Liver (tissue), 9 donors: ENCODE measurements around the gene USP14. TPM values are rescaled to one million over a fixed set of nuclear protein-coding genes. Genes with fewer than 3 reads are reported as not detected.
"Not testable (repeated sequence)": the region's sequence is repeated elsewhere in the genome, so short reads cannot be mapped to it uniquely, and the experiment has no call there.

Experiments
- DNase-seq: peaks from one replicate; pipeline ENCODE4 v3.0.0-alpha.2; 2017; ENCODE audit warnings: low spot score
- H3K27ac ChIP-seq, 2 donors: one replicate each; pipeline ENCODE4 v1.7.0; 2013; ENCODE audit warnings: inconsistent platforms in 2 of 2, low read length in 2 of 2, control low read depth in 1 of 2, low read depth in 1 of 2, mild to moderate bottlenecking in 1 of 2
- H3K27me3 ChIP-seq, 4 donors: one replicate each; pipeline versions ENCODE4 v1.6.1 to v1.7.0; 2013; ENCODE audit warnings: low read length in 3 of 4, inconsistent platforms in 1 of 4, mild to moderate bottlenecking in 1 of 4, moderate library complexity in 1 of 4; ENCODE audit not compliant: control insufficient read depth in 4 of 4, insufficient read depth in 4 of 4
- H3K36me3 ChIP-seq, 4 donors: one replicate each; pipeline versions ENCODE4 v1.6.1 to v1.7.0; 2013; ENCODE audit warnings: low read length in 3 of 4, mild to moderate bottlenecking in 3 of 4, low read depth in 1 of 4, moderate library complexity in 1 of 4; ENCODE audit not compliant: control insufficient read depth in 4 of 4, insufficient read depth in 3 of 4
- H3K4me1 ChIP-seq, 4 donors: one replicate each; pipeline versions ENCODE4 v1.6.1 to v1.7.0; 2013; ENCODE audit warnings: low read length in 3 of 4, mild to moderate bottlenecking in 3 of 4, moderate library complexity in 1 of 4; ENCODE audit not compliant: control insufficient read depth in 4 of 4, insufficient read depth in 4 of 4
- H3K4me3 ChIP-seq, 3 donors: one replicate each; pipeline versions ENCODE4 v1.6.1 to v1.7.0; 2013; ENCODE audit warnings: low read length in 3 of 3, control low read depth in 1 of 3, low read depth in 1 of 3, mild to moderate bottlenecking in 1 of 3
- H3K9ac ChIP-seq, 2 donors: one replicate each; pipeline ENCODE4 v1.7.0; 2013; ENCODE audit warnings: low read length in 2 of 2, mild to moderate bottlenecking in 2 of 2, moderate library complexity in 2 of 2, control low read depth in 1 of 2, low read depth in 1 of 2
- H3K9me3 ChIP-seq, 4 donors: one replicate each; pipeline versions ENCODE4 v1.6.1 to v1.7.0; 2013; ENCODE audit warnings: low read length in 3 of 4; ENCODE audit not compliant: control insufficient read depth in 4 of 4
- FOXA1 ChIP-seq: IDR thresholded peaks from 2 replicates; pipeline ENCODE4 v1.6.1; 2016; ENCODE audit warnings: antibody characterized with exemption
- FOXA2 ChIP-seq: IDR thresholded peaks from 2 replicates; pipeline ENCODE4 v1.6.1; 2016; ENCODE audit warnings: antibody characterized with exemption
- HNF4A ChIP-seq, 2 donors: conservative IDR thresholded peaks; 2 replicates each; pipeline ENCODE4 v1.6.1; 2016; ENCODE audit warnings: antibody characterized with exemption in 2 of 2, mild to moderate bottlenecking in 2 of 2
- RAD21 ChIP-seq, 2 donors: IDR thresholded peaks; 2 replicates each; pipeline ENCODE4 v1.6.1; 2016; ENCODE audit warnings: antibody characterized with exemption in 2 of 2, mild to moderate bottlenecking in 2 of 2
- RXRA ChIP-seq, 2 donors: IDR thresholded peaks; 2 replicates each; pipeline ENCODE4 v1.6.1; 2017 to 2018; ENCODE audit warnings: antibody characterized with exemption in 2 of 2, mild to moderate bottlenecking in 1 of 2
- TAF1 ChIP-seq: conservative IDR thresholded peaks from 2 replicates; pipeline ENCODE4 v1.6.1; 2016; ENCODE audit warnings: antibody characterized with exemption, mild to moderate bottlenecking
- YY1 ChIP-seq: IDR thresholded peaks from 2 replicates; pipeline ENCODE4 v1.6.1; 2016; ENCODE audit warnings: antibody characterized with exemption, mild to moderate bottlenecking
- WGBS: extraction: QIAGEN DNeasy Blood & Tissue Kit; methylation state at CpG from one replicate; pipeline ENCODE4 v1.1.7; 2013; 5-methylcytosine and 5-hydroxymethylcytosine counted together
- polyA plus RNA-seq, 2 donors: library from polyadenylated mRNA; stranded (reverse) in 1 of 2; unstranded in 1 of 2; fragments of 200-250 nt in 1 of 2; fragments of >200 nt in 1 of 2; fragmentation: Nextera tagmentation in 1 of 2; extraction: Ambion mirVana in 1 of 2; gene quantifications; one replicate each; pipeline versions ENCODE4 v1.2.1 to v1.2.3, GENCODE V29; 2013 to 2015
- total RNA-seq, 2 donors: library from RNA; depleted of rRNA; stranded (reverse); fragments of >200 nt; gene quantifications; one replicate each; pipeline ENCODE4 v1.2.3, GENCODE V29; 2014
- TF ChIP-seq, protein P1 (sequence below): fragments of 150-350 bp; IDR thresholded peaks from 2 replicates; pipeline ENCODE4 v1.5.1; 2017; ENCODE audit warnings: improper control_type of control experiment, low read depth, low read length; ENCODE audit not compliant: missing input control
- TF ChIP-seq, protein P2 (sequence below): IDR thresholded peaks from 2 replicates; pipeline ENCODE4 v1.6.1; 2016; ENCODE audit warnings: antibody characterized with exemption
- TF ChIP-seq, protein P3 (sequence below): IDR thresholded peaks from 2 replicates; pipeline ENCODE4 v1.6.1; 2016; ENCODE audit warnings: antibody characterized with exemption, mild to moderate bottlenecking
- donor health status: healthy.
- donor health status: healthy.
- donor health status: healthy.
- donor health status: healthy.
- donor health status: healthy.

Gene USP14
- total and polyA plus RNA-seq, 4 donors = 16.2 to 28.3 (median 20.7) TPM

DNA sequence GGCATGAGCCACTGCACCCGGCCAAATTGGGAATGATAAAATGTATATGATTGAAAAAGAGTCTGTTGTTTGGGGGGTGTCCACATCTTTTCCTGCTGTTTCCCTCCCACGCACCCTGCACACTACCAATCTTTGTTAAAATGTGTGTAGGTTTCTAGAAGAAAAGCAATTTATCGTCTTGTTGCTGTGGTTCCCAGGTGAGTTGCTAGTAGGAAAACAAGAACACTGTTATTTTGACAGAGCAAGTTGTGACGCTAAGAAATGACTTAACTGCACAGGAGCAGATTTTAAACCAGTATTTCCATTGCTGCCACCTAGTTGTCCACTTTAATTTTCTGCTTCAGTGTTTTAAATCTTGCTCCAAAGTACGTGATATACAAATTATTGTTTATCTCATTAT lies 21.0 kb upstream of the USP14 start:
- no peak overlapping the region for H3K9ac ChIP-seq
- H3K36me3 ChIP-seq = no peaks in the 10 kb centered on the region
- H3K9me3 ChIP-seq = no peaks in the 10 kb centered on the region
- TF ChIP-seq, protein P1, sequence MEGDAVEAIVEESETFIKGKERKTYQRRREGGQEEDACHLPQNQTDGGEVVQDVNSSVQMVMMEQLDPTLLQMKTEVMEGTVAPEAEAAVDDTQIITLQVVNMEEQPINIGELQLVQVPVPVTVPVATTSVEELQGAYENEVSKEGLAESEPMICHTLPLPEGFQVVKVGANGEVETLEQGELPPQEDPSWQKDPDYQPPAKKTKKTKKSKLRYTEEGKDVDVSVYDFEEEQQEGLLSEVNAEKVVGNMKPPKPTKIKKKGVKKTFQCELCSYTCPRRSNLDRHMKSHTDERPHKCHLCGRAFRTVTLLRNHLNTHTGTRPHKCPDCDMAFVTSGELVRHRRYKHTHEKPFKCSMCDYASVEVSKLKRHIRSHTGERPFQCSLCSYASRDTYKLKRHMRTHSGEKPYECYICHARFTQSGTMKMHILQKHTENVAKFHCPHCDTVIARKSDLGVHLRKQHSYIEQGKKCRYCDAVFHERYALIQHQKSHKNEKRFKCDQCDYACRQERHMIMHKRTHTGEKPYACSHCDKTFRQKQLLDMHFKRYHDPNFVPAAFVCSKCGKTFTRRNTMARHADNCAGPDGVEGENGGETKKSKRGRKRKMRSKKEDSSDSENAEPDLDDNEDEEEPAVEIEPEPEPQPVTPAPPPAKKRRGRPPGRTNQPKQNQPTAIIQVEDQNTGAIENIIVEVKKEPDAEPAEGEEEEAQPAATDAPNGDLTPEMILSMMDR = no peak
- TF ChIP-seq HNF4A (conservative IDR thresholded peaks at IDR 0.05) (no peak), FOXA1 (no peak), FOXA2 (no peak), TAF1 (no peak)
- TF ChIP-seq, protein P2, sequence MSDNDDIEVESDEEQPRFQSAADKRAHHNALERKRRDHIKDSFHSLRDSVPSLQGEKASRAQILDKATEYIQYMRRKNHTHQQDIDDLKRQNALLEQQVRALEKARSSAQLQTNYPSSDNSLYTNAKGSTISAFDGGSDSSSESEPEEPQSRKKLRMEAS = no peak
- TF ChIP-seq, protein P3, sequence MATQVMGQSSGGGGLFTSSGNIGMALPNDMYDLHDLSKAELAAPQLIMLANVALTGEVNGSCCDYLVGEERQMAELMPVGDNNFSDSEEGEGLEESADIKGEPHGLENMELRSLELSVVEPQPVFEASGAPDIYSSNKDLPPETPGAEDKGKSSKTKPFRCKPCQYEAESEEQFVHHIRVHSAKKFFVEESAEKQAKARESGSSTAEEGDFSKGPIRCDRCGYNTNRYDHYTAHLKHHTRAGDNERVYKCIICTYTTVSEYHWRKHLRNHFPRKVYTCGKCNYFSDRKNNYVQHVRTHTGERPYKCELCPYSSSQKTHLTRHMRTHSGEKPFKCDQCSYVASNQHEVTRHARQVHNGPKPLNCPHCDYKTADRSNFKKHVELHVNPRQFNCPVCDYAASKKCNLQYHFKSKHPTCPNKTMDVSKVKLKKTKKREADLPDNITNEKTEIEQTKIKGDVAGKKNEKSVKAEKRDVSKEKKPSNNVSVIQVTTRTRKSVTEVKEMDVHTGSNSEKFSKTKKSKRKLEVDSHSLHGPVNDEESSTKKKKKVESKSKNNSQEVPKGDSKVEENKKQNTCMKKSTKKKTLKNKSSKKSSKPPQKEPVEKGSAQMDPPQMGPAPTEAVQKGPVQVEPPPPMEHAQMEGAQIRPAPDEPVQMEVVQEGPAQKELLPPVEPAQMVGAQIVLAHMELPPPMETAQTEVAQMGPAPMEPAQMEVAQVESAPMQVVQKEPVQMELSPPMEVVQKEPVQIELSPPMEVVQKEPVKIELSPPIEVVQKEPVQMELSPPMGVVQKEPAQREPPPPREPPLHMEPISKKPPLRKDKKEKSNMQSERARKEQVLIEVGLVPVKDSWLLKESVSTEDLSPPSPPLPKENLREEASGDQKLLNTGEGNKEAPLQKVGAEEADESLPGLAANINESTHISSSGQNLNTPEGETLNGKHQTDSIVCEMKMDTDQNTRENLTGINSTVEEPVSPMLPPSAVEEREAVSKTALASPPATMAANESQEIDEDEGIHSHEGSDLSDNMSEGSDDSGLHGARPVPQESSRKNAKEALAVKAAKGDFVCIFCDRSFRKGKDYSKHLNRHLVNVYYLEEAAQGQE = no peak
- H3K27ac ChIP-seq = no peak overlapping the region
- H3K4me3 ChIP-seq = no peak overlapping the region
- no peak for DNase-seq
- 76% methylated on average over 5 of the region's 5 CpGs for WGBS
- no peaks in the 10 kb centered on the region for H3K27me3 ChIP-seq
- no peaks in the 10 kb centered on the region for H3K4me1 ChIP-seq

DNA sequence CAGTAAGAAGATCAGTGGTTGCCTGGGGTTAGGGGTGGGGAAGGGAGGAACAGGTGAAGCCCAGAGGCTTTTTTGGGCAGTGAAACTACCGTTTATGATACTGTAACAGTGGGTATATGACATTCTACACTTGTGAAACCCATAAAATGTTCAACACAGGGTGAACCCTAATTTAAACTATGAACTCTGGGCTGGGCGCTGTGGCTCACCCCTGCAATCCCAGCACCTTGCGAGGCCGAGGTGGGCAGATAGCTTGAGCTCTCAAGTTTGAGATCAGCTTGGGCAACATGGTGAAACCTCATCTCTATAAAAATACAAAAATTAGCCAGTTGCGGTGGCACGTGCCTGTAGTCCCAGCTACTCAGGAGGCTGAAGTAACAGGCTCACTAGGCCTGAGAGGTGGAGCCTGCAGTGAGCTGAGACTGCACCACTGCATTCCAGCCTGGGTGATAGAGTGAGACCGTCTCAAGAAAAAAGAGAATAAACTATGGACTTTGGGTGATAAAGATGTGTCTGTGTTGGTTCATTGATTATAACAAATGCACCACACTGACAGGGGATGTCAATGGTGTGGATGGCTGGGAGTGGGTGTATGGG lies 17.6 kb upstream of the USP14 start:
- Histone ChIP-seq H3K27me3 (peaks cover 0 to 3% (median 0%) of the 10 kb centered on the region in 4 donors), H3K9me3 (no peaks in the 10 kb centered on the region), H3K9ac (no peak overlapping the region), H3K36me3 (no peaks in the 10 kb centered on the region), H3K4me3 (no peak overlapping the region), H3K4me1 (no peaks in the 10 kb centered on the region), H3K27ac (no peak overlapping the region)
- no peak for DNase-seq
- TF ChIP-seq RAD21 (IDR thresholded peaks at IDR 0.05) (no peak), YY1 (no peak), FOXA2 (no peak), TAF1 (no peak), FOXA1 (no peak), RXRA (IDR thresholded peaks at IDR 0.05) (no peak)
- TF ChIP-seq, protein P3 = no peak
- TF ChIP-seq, protein P2 = no peak
- WGBS = 79% methylated on average over 7 of the region's 7 CpGs

DNA sequence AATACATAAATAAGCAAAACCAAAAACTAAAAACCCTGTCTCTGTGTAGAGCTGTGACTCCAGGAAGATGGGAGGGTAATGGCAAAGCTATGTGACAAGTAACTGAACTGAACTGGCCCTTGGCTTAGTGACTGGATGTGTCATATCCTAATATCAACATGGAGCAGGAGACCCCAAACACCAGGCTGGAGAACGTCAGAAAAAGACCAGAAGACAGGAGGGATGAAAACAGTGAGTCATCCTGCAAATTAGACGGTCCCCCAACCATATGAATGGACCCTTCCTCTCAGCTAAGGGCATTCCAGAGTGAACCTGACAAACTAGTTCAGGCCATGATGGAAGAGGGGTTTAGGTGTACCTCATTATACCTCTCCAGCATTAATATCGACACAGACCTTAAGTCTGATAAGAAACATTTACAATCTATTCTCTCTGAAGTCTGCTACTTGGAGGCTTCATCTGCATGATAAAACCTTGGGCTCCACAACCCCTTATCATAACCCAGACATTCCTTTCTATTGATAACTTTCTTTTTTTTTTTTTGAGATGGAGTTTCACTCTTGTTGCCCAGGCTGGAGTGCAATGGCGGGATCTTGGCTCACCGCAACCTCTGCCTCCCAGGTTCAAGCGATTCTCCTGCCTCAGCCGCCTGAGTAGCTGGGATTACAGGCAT lies 15.6 kb upstream of the USP14 start:
- not testable (repeated sequence) for H3K9ac ChIP-seq, H3K27ac ChIP-seq, DNase-seq, H3K4me3 ChIP-seq, H3K9me3 ChIP-seq, H3K27me3 ChIP-seq, H3K36me3 ChIP-seq, H3K4me1 ChIP-seq
- 75% methylated on average over 7 of the region's 7 CpGs for WGBS
